ENCODE data around the gene SLC16A12. TPM values are rescaled to one million over a fixed set of nuclear protein-coding genes. Genes with fewer than 3 reads are reported as not detected.

SLC16A12 gene
- total RNA-seq (2014; rRNA removed), result 0.45 and 0.52 TPM in 2 replicates
- polyA plus RNA-seq (2012), result 0.23 TPM

GRCh38 chr10:89535171-89536012 lies at the start of gene SLC16A12:
Gene SLC16A12, minus strand, starts transcription at chr10:89535594. Its CDS starts 73,016 bp downstream, at chr10:89462578.
- no peak for DNase-seq (ENCODE audit: low read depth)

- DNase-seq (ENCODE audit: low read depth), result no peak
Measured at GRCh38 chr10:89582022-89582421, 46.6 kb upstream of the SLC16A12 start.

GRCh38 chr10:89580243-89580642 lies 44.8 kb upstream of the SLC16A12 start:
- no peak for DNase-seq (ENCODE audit: low read depth)

GRCh38 chr10:89576696-89577095 lies 41.3 kb upstream of the SLC16A12 start:
- DNase-seq (ENCODE audit: low read depth), result no peak

DNA sequence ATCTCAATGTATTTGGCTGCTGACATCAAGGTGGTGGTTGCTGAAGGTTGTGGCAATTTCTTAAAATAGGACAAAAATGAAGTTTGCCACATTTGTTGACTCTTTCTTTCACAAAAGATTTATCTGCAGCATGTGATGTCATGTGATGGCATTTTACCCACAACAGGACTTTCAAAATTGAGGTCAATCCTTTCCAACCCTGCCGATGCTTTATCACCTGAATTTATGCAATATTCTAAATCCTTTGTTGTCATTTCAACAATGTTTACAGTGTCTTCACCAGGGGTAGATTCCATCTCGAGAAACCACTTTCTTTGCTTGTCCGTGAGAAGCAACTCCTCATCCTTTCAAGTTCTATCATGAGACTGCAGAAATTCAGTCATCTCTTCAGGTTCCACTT lies 40.6 kb upstream of the SLC16A12 start:
- no peak for DNase-seq (ENCODE audit: low read depth)

GRCh38 chr10:89575031-89575430 lies 39.6 kb upstream of the SLC16A12 start:
- DNase-seq (ENCODE audit: low read depth), result no peak

DNA sequence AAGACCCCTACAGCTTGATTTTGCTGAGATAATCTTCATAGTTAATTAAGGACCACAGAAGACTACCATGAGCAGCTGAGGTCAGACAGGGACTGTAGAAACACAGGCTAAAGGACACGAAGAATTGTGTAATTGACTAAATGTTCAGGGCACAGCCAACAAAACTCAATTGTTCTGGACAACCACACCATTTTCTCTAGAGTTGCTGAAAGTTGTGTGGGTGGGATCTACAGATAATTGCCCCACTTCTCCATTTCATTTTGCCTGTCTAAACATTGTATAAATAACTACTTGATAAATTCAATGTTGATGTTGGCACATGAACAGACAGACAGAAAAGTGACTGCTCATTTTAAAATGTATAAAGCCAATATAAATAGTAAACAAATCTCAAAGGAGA lies 39.0 kb upstream of the SLC16A12 start:
- peak; percentile 14 for DNase-seq (ENCODE audit: low read depth)

DNA sequence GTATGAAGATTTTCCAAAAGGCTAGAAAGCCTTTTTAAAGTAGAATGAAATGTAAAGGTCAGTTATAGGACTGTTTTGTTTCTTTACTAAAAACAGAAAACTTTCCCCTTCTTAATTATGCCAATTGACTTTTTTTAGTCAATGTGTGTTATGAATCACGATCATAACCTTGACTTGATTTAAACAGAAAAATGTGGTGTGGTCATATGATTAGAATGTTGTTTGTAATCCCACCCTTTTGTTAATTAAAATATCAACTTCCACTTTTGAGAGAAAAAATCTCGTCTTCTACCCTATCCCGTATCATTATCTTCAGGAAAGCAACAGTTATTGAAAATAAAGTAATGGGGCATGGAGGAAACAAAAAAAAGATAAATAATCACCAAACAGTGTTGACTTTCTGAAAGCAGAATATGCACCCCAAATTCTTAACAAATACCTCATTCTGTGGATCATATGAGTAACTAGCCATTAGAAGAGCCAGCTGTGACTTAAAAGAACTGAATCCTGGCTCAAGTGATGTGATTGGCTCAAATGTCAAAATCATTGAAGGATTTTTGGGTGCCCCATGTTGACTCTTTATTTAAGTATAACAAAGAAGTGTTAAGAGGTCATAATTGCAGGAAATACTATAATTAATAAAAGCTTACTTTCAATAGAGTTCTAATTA lies 32.3 kb upstream of the SLC16A12 start:
- peak; percentile 47 for DNase-seq (ENCODE audit: low read depth)

DNA sequence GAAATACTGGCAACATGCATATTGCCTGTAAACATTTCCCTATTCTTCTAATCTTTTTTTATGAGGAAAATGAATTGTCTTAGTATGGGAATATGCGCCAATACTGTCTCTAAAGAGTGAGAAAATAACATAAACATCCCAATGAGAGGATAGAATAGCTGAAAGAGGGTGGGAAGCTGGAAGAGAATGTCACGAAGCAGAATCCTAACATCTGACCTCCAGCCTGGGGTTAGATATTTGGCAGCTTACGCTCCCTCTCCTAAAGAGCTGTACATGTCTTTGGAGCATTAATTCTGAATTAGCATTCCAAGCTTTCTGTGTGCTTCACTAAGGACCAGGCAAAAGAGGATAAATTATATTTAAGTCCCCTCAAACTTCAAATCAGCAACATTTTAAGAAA lies 31.6 kb upstream of the SLC16A12 start:
- no peak for DNase-seq (ENCODE audit: low read depth)

GRCh38 chr10:89566095-89566950 lies 30.9 kb upstream of the SLC16A12 start:
- no peak for DNase-seq (ENCODE audit: low read depth)

DNA sequence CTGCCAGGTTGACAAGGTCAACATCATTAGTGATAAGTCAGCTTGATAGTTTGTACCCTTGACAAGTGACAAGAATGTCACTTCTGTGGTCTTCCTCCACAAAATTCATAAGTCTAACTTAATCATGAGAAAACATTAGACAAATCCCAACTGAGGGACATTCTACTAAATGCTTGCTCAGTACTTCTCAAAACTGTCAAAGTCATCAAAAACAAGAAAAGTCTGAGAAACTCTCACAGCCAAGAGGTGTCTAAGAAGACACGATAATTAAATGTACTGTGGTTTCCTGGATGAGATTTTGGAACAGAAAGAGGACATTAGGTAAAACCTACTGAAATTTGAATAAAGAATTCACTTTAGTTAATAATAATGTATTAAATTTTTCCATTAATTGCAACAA lies 29.8 kb upstream of the SLC16A12 start:
- no peak for DNase-seq (ENCODE audit: low read depth)

DNA sequence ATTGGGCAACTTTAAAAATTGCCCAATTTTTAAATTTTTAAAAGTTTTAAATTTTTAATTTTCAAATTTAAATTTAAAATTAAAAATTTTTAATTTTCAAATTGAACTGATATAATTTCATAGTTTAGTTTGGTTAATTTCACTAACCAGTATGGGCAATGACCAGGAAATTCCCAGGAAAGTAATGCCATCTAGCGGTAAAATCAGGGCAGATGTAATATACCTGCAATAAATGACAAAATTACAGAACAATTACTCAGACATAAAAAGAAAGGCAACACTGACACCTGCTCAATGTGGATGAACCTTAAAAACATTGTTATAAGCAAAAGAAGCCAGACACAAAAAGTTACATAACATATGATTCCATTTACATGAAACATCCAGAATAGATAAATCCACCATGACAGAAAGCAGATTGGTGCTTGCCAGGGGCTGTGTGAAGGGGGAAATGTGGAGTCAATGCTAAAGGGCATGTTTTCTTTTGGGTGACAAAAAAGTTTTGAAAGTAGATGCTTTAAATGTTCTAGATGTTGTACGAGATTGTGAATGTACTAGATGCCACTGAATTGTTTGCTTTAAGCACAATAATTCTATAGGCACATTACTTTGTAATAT lies 28.6 kb upstream of the SLC16A12 start:
- DNase-seq (ENCODE audit: low read depth), result peak; percentile 52

DNA sequence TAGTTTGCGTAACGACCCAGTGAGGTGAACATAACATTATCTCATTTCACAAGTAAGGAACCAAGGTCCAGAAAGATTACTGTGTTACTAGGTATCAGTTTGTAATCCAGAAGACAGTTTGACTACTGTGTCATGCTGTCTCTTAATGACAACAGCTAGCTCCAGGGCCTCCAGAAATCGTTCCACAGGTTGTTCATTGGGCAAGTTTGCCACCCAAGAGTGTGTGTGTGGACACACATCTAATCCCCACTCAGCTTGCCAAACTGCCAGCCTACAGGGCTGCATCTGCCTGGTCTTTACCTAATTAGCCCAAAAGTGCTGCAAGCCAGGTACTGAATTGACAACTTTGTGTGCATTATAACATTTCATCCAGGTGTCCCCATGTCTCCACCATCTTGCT lies 27.9 kb upstream of the SLC16A12 start:
- DNase-seq (ENCODE audit: low read depth), result no peak

- DNase-seq (ENCODE audit: low read depth), result peak; percentile 60
Measured at GRCh38 chr10:89556600-89556999, 21.2 kb upstream of the SLC16A12 start.

DNA sequence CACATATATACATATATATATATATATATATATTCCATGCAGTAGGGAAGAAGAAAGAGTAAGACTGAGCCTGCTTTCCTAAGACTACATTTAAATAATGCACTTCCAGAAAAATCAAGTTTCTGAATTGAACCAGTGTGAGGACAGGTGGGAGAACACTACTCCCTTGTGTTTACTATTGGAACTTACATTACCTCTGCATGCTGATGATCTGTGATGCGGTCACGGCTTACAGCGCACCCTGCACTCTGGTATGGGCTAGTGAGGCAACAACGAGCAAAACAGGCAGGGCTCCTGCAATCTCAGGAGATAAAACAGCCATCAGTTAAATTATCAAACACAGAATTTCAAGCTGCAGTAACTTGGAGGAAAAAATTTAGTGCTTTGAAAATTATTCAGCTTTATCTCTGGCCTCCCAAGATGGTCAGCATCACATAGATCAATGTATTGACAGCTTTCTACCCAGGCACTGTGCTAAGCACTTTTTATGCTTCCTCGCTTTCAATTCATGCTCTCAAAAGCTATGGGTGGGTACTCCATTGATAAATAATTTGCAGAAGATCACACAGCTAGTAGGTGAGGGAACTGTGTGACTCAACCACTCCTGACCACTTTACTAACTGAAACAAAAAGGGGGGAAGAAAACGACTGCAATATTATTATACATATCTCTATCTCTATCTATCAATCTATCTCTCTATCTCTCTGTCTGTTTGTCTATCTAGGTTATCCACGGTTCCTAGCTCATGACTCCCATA lies 20.5 kb upstream of the SLC16A12 start:
- peak; percentile 38 for DNase-seq (ENCODE audit: low read depth)

DNA sequence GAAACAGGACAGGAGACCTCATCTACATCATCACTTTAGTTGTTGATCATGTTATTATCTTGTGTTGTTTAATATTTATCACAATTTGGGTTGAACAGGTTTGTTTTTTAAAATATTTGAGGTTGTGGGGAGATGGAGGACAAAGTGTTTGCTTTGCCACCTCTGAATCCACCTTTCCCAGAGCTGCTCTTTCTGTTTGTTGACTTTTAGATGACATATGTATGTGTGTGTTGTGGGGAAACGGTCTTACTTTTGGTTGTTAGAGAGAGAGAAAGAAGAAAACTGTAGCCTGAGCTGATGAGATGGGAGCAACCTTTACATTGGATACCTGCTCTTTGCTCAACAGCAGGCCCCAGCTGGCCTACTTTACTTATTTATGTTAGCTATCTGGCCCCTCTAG lies 19.0 kb upstream of the SLC16A12 start:
- no peak for DNase-seq (ENCODE audit: low read depth)

- peak; percentile 93 for DNase-seq (ENCODE audit: low read depth)
Measured at GRCh38 chr10:89553064-89553734, 17.8 kb upstream of the SLC16A12 start.

DNA sequence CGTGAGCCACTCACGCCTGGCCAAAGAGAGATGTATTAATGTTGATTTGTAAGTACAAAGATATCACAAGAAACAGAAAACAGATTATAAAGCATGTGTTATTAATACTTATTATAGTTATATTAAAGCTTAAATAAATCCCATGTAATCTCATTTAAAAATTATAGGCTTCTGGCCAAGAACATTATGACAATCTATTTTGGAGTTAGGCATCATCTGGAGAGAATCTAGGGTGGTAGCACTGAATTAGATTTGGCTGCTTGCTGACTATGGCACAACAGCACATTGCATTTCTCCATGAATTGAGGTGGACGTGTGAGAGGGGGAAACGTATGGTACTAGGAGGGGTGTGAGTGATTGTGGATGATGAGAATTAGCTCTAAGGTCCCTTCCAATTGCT lies 16.8 kb upstream of the SLC16A12 start:
- DNase-seq (ENCODE audit: low read depth), result no peak

DNA sequence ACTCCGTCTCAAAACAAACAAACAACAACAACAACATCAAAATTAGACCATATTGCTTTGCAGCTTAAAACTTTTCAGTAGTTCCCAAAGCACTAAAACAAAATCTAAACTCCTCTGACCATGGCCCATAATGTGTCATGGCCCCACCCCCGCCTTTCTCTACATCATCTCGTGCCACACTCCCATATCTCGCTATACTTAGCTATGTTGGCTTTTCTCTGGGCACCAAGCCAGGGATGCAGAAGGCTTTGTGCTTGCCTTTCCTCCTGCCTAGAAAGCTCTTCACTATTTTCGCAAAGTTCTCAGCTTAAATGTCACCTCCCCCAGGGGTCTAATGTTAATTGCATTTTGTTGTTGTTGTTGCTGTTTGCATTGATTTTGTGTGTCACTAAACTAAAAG lies 15.1 kb upstream of the SLC16A12 start:
- DNase-seq (ENCODE audit: low read depth), result no peak

DNA sequence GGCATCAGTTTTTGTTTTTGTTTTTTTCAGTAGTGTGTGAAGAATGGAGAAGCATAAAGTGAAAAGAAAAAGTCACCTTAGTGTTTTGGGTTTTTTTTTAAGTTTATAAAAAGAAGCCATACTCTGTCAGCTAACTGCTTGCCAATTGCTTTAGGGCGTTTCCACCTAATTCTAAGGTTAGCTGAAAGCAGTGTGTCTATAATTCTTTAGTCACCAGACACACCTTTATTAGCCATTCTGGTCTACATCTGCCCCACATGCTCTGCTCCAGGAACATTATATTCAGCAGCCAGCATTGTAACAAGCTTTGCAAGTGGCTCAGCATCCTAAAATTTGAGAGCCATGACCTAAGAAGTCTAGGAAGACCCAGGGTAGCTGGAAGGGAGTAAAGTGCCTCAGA lies 14.1 kb upstream of the SLC16A12 start:
- DNase-seq (ENCODE audit: low read depth), result no peak
